ENCODE results near the gene KLHL26. TPM values are rescaled to one million over a fixed set of nuclear protein-coding genes. Genes with fewer than 3 reads are reported as not detected.

The KLHL26 gene
- total RNA-seq, 1 donor from 2014 or later = 10.9 TPM

- intact Hi-C loops (cut with micrococcal nuclease) = no loop called here
- peaks cover 22% of the 10 kb centered on the region for H3K4me1 Mint-ChIP-seq
- TF ChIP-seq CTCF (IDR thresholded peaks at IDR 0.05) = no peak
- POLR2A ChIA-PET = no interaction called here
- H3K27me3 Mint-ChIP-seq = no peaks in the 10 kb centered on the region
- CTCF ChIA-PET = no interaction called here
- no peak for ATAC-seq (ENCODE audit: low read depth)
- no peaks in the 10 kb centered on the region for H3K36me3 Mint-ChIP-seq (ENCODE audit: low read depth)
- H3K9me3 Mint-ChIP-seq = no peaks in the 10 kb centered on the region
- H3K4me3 Mint-ChIP-seq = no peak overlapping the region
- DNase-seq = no peak
- no peak overlapping the region for H3K27ac Mint-ChIP-seq
These were observed 71.8 kb downstream of the KLHL26 start for GRCh38 chr19:18708452-18709231.

DNA sequence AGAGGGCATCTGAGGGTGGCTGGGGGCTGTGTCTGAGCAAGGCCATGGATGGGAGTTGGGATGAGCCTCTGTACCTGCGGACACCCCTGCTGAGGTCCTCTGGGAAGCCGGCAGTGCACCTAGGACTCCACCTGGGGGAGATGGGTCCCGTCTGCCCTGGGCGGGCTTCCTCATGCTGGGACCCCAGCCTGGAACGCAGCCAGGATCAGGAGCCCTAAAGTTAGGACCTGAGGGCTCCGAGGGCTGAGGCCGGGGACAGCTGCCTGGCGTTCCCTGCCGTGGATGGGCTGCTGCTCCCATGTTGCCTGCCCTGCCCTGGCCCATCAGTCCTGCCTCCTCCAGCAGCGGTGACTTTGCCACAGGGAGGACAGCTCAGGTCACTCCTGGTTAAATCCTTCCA lies 72.7 kb downstream of the KLHL26 start:
- peaks cover 1% of the 10 kb centered on the region for H3K36me3 Mint-ChIP-seq (ENCODE audit: low read depth)
- H3K4me1 Mint-ChIP-seq = peaks cover 22% of the 10 kb centered on the region
- intact Hi-C loops (cut with micrococcal nuclease) = no loop called here
- H3K27ac Mint-ChIP-seq = no peak overlapping the region
- no peak for TF ChIP-seq CTCF (IDR thresholded peaks at IDR 0.05)
- ChIA-PET POLR2A (interaction anchor here (0.6 kb wide), 1 partner anchor 39 kb away, joined by 12 read pairs; no protein-coding TSS in a partner anchor), CTCF (no interaction called here)
- H3K9me3 Mint-ChIP-seq = no peaks in the 10 kb centered on the region
- DNase-seq = no peak
- no peaks in the 10 kb centered on the region for H3K27me3 Mint-ChIP-seq
- ATAC-seq (ENCODE audit: low read depth) = no peak
- no peak overlapping the region for H3K4me3 Mint-ChIP-seq

DNA sequence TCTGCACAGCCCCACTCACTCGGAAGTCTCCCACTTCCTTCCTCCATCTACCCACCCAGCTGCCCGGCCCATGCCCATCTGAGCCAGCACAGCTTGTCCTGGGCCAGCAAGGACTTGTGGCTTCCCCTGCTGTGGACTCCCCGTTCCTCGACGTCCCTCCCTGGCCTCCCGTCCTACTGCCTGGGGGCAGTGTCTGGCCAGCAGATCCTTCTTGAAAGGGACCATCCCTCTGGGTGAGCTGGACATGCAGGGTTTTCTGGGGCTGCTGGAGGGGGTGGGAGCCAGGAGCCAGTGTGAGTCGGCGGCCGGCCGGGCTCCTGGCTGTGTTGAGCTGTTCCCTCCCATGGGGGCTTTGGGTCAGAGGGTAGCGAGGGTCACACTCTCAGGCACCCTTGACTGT lies 73.4 kb downstream of the KLHL26 start:
- CTCF ChIA-PET = no interaction called here
- intact Hi-C loops (cut with micrococcal nuclease) = no loop called here
- no peak overlapping the region for H3K4me3 Mint-ChIP-seq

DNA sequence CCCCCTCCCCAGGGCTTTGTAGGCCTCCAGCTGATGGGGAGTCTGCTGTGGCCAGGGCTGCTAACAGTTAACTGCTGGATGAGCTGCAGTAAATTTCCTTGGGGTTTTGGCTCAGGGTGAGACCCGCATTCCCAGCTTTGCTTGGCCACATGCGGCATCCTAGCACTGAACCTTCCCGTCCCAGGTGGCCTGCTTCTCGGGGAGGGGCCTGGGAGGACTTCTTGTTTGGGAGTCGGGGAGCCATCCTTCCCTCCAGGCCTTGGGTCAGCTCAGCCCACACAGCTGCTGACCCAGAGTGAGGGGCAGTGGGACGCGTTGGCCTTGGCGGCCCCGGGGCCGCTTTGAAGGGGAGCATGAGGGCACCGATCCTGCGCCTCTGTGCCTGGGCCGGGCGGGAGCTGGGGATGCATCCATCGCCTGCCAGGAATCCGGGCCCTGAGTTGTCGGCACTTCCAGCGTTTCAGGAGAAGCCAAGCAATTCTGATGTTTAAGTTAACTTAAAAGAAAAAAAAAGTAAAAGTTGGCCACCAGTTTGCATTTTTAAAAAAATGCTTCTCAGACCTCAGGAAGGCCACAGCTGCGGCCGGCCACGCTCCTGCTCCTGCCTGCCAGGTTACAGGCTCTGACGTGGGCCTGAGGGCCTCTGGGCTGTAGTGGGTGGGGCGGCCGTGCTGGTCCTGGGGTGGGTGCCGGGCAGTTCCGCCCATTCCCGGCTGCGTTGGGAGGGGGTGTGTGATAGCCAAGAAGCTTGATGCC lies 74.3 kb downstream of the KLHL26 start:
- POLR2A ChIA-PET = no interaction called here

More for the DNA sequence above, 73.4 kb downstream of the KLHL26 start:
- no peak for TF ChIP-seq CTCF (IDR thresholded peaks at IDR 0.05)
- ATAC-seq (ENCODE audit: low read depth) = no peak
- Mint-ChIP-seq H3K9me3 (no peaks in the 10 kb centered on the region), H3K36me3 (ENCODE audit: low read depth) (peaks cover 1% of the 10 kb centered on the region), H3K27ac (no peak overlapping the region), H3K27me3 (no peaks in the 10 kb centered on the region), H3K4me1 (peaks cover 22% of the 10 kb centered on the region)
- POLR2A ChIA-PET = interaction anchor here (0.6 kb wide), 1 partner anchor 38 kb away, joined by 12 read pairs; no protein-coding TSS in a partner anchor
- no peak for DNase-seq

More for the DNA sequence above, 74.3 kb downstream of the KLHL26 start:
- CTCF ChIA-PET = no interaction called here
- no peak for TF ChIP-seq CTCF (IDR thresholded peaks at IDR 0.05)
- H3K27ac Mint-ChIP-seq = no peak overlapping the region
- H3K36me3 Mint-ChIP-seq (ENCODE audit: low read depth) = peaks cover 1% of the 10 kb centered on the region
- H3K27me3 Mint-ChIP-seq = no peaks in the 10 kb centered on the region
- H3K9me3 Mint-ChIP-seq = no peaks in the 10 kb centered on the region
- peaks cover 22% of the 10 kb centered on the region for H3K4me1 Mint-ChIP-seq
- ATAC-seq (ENCODE audit: low read depth) (no peak), DNase-seq (no peak)
- H3K4me3 Mint-ChIP-seq = no peak overlapping the region
- intact Hi-C loops (cut with micrococcal nuclease) = no loop called here
